SJCRH30 (cell line): ENCODE measurements around the gene VASN. TPM values are rescaled to one million over a fixed set of nuclear protein-coding genes. Genes with fewer than 3 reads are reported as not detected.

Source experiments
- DNase-seq, 2 experiments: peaks; one replicate each; pipeline ENCODE4 v3.0.0-alpha.2; 2015 to 2020
- H3K27ac ChIP-seq: fragments of 250-450 bp; sonication (Bioruptor Pico); 2 replicates; pipeline ENCODE4 v1.5.1; 2020; ENCODE audit warnings: mild to moderate bottlenecking, moderate library complexity
- H3K27me3 ChIP-seq: fragments of 250-450 bp; sonication (Bioruptor Pico); 2 replicates; pipeline ENCODE4 v1.5.1; 2020; ENCODE audit warnings: mild to moderate bottlenecking, moderate library complexity
- H3K36me3 ChIP-seq: fragments of 250-450 bp; sonication (Bioruptor Pico); 2 replicates; pipeline ENCODE4 v1.5.1; 2020; ENCODE audit warnings: mild to moderate bottlenecking, moderate library complexity
- H3K4me1 ChIP-seq: fragments of 250-450 bp; sonication (Bioruptor Pico); 2 replicates; pipeline ENCODE4 v1.5.1; 2020; ENCODE audit warnings: mild to moderate bottlenecking, moderate library complexity
- H3K4me3 ChIP-seq: fragments of 250-450 bp; sonication (Bioruptor Pico); 2 replicates; pipeline ENCODE4 v1.5.1; 2020; ENCODE audit warnings: mild to moderate bottlenecking, moderate library complexity
- H3K9me3 ChIP-seq: fragments of 250-450 bp; sonication (Bioruptor Pico); replicated peaks from 2 replicates; pipeline ENCODE4 v1.5.1; 2020; ENCODE audit warnings: mild to moderate bottlenecking, moderate library complexity
- total RNA-seq: library from RNA; depleted of rRNA; stranded (reverse); fragments of >200 nt; shearing (Covaris generic); gene quantifications from 2 replicates; pipeline ENCODE4 v1.2.3, GENCODE V29; 2014

The VASN gene
- total RNA-seq, 1 experiment from 2014 or later: 0.18 TPM

DNA sequence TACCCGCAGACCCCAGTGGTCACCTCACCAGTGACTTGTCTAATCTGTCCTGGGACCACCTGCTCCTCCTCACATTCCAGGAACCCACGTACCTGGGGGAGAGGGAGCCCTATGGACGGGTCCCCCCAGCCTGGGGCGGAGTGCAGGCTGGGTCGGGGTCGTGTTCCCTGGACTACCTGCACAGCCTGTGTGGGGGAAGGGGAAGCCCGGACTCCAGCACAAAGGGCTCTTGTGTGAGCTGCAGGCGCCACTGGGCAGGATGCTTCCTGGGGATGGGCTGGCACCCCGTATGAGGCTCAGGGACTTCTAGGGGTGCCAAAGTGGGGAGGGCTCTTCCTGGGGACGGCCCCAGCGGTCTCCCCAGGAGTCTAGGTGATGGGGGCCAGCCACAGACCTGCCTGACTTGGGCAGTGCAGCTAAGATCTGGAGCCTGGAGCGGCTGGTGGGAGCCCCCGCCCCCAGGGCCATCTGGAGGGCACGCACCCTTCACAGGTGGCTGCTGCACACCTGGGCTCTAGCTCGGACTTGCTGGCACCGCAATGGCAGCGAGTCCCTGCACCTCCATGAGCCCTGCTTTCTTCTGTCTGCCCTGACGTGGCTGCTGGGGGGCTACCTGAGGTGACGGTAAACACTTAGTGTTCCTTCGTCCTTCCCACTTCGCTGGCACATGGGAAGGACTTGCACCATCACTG, 7.5 kb downstream of the VASN start:
- Histone ChIP-seq H3K36me3 (no peaks in the 10 kb centered on the region), H3K4me3 (no peak overlapping the region), H3K4me1 (peaks cover 6% of the 10 kb centered on the region), H3K27ac (no peak overlapping the region), H3K9me3 (no peaks in the 10 kb centered on the region), H3K27me3 (no peaks in the 10 kb centered on the region)
- no peak for DNase-seq

- H3K36me3 ChIP-seq: no peaks in the 10 kb centered on the region
- H3K4me3 ChIP-seq: no peak overlapping the region
- H3K27ac ChIP-seq: no peak overlapping the region
- H3K9me3 ChIP-seq: no peaks in the 10 kb centered on the region
- no peak for DNase-seq
- no peaks in the 10 kb centered on the region; the same call in 1 of the 2 replicates for H3K4me1 ChIP-seq
- no peaks in the 10 kb centered on the region for H3K27me3 ChIP-seq
These were observed 8.7 kb downstream of the VASN start for GRCh38 chr16:4380119-4381063.

- H3K9me3 ChIP-seq: no peaks in the 10 kb centered on the region
- no peaks in the 10 kb centered on the region; the same call in 1 of the 2 replicates for H3K4me1 ChIP-seq
- H3K4me3 ChIP-seq: no peak overlapping the region
- no peak for DNase-seq
- no peaks in the 10 kb centered on the region for H3K27me3 ChIP-seq
- H3K36me3 ChIP-seq: no peaks in the 10 kb centered on the region
- H3K27ac ChIP-seq: no peak overlapping the region
These were observed 9.7 kb downstream of the VASN start for GRCh38 chr16:4381072-4381934.

GRCh38 chr16:4381935-4382794, 10.5 kb downstream of the VASN start:
- DNase-seq: no peak
- Histone ChIP-seq H3K4me1 (no peaks in the 10 kb centered on the region), H3K36me3 (no peaks in the 10 kb centered on the region), H3K9me3 (no peaks in the 10 kb centered on the region), H3K4me3 (no peak overlapping the region), H3K27me3 (no peaks in the 10 kb centered on the region), H3K27ac (no peak overlapping the region)

DNA sequence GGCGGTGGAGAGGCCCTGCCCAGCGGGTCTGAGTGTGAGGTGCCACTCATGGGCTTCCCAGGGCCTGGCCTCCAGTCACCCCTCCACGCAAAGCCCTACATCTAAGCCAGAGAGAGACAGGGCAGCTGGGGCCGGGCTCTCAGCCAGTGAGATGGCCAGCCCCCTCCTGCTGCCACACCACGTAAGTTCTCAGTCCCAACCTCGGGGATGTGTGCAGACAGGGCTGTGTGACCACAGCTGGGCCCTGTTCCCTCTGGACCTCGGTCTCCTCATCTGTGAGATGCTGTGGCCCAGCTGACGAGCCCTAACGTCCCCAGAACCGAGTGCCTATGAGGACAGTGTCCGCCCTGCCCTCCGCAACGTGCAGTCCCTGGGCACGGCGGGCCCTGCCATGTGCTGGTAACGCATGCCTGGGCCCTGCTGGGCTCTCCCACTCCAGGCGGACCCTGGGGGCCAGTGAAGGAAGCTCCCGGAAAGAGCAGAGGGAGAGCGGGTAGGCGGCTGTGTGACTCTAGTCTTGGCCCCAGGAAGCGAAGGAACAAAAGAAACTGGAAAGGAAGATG, 11.2 kb downstream of the VASN start:
- H3K27me3 ChIP-seq: no peaks in the 10 kb centered on the region
- H3K36me3 ChIP-seq: no peaks in the 10 kb centered on the region
- no peak overlapping the region for H3K27ac ChIP-seq
- no peak for DNase-seq
- no peak overlapping the region for H3K4me3 ChIP-seq
- H3K4me1 ChIP-seq: peaks cover 3% of the 10 kb centered on the region; the same call in 1 of the 2 replicates
- H3K9me3 ChIP-seq: no peaks in the 10 kb centered on the region

GRCh38 chr16:4383591-4384444, 12.2 kb downstream of the VASN start:
- H3K27ac ChIP-seq: no peak overlapping the region
- no peak for DNase-seq
- H3K27me3 ChIP-seq: no peaks in the 10 kb centered on the region
- H3K4me3 ChIP-seq: no peak overlapping the region
- peaks cover 11% of the 10 kb centered on the region; the same call in 1 of the 2 replicates for H3K4me1 ChIP-seq
- no peaks in the 10 kb centered on the region for H3K9me3 ChIP-seq
- no peaks in the 10 kb centered on the region for H3K36me3 ChIP-seq

DNA sequence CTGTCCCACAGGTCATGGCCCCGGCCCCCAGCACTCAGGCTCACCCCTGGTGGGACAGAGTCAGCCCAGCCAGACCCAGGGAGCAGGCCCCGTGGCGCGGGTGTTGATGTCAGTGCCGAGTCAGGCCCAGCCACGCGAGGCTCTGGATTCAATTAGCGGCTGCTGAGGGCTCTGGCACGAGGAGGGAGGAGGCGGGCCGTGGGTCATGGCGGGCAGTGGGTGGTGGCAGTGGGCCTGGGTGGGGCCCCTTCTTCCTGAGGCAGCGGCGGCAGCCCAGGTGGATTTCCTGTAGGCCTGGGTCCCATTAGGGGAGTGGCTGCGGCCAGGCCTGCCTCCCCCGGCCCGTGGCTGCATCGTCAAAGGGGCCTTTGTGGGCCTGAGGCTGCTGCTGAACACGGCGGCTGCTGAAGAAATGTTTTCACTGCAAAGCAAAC, 12.9 kb downstream of the VASN start:
- Histone ChIP-seq H3K36me3 (no peaks in the 10 kb centered on the region), H3K27ac (no peak overlapping the region), H3K27me3 (no peaks in the 10 kb centered on the region), H3K9me3 (no peaks in the 10 kb centered on the region), H3K4me1 (peaks cover 18% of the 10 kb centered on the region), H3K4me3 (no peak overlapping the region)
- no peak for DNase-seq

DNA sequence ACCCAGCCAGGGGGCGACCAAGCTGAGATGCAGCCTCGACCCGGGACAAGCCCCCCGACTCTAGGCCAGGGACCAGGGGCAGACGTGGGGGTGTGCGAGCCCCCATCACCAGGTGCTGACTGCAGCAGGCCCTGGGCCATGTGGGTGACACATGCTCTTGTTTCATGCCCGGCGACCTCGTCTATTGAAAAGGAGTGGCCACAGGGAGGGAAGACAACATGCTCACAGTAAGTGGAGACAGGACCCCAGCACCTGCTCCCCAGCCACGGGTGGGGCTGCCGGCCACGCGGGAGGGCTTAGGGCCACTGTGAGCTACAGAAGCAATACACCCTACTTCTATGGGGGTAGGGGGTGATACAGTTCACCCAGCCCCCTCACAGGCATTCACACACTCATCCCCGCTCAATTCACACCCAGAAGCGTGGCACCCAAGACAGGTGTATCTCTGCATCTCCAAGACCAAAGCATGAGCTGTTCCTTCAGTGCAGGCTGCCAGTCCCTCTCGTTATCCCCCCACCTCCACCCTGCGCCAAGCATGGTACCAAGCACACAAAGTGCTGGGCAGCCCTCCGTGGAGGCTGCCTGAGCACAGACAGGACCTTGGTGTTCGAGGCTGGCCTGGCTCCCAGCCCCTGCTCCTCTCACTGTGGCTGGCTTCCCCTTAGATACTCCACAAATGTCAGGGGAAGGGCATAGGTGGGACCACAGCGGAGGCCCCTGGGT, 13.6 kb downstream of the VASN start:
- DNase-seq: no peak
- Histone ChIP-seq H3K4me3 (no peak overlapping the region), H3K27me3 (no peaks in the 10 kb centered on the region), H3K9me3 (no peaks in the 10 kb centered on the region), H3K27ac (no peak overlapping the region), H3K36me3 (no peaks in the 10 kb centered on the region; the same call in 1 of the 2 replicates), H3K4me1 (peaks cover 23% of the 10 kb centered on the region)

GRCh38 chr16:4385789-4386450, 14.3 kb downstream of the VASN start:
- Histone ChIP-seq H3K9me3 (no peaks in the 10 kb centered on the region), H3K27me3 (no peaks in the 10 kb centered on the region), H3K36me3 (no peaks in the 10 kb centered on the region; the same call in 1 of the 2 replicates), H3K4me3 (no peak overlapping the region), H3K27ac (no peak overlapping the region), H3K4me1 (peaks cover 26% of the 10 kb centered on the region)
- no peak for DNase-seq

GRCh38 chr16:4386451-4386805, 14.8 kb downstream of the VASN start:
- DNase-seq: no peak
- peaks cover 26% of the 10 kb centered on the region for H3K4me1 ChIP-seq
- H3K9me3 ChIP-seq: no peaks in the 10 kb centered on the region
- no peaks in the 10 kb centered on the region for H3K27me3 ChIP-seq
- H3K36me3 ChIP-seq: no peaks in the 10 kb centered on the region; the same call in 1 of the 2 replicates
- no peak overlapping the region for H3K4me3 ChIP-seq
- H3K27ac ChIP-seq: no peak overlapping the region

- H3K27me3 ChIP-seq: no peaks in the 10 kb centered on the region
- no peaks in the 10 kb centered on the region for H3K9me3 ChIP-seq
- no peak overlapping the region for H3K27ac ChIP-seq
- no peaks in the 10 kb centered on the region; the same call in 1 of the 2 replicates for H3K36me3 ChIP-seq
- no peak for DNase-seq
- peaks cover 26% of the 10 kb centered on the region for H3K4me1 ChIP-seq
- no peak overlapping the region for H3K4me3 ChIP-seq
These were observed 15.4 kb downstream of the VASN start for GRCh38 chr16:4386951-4387565.

DNA sequence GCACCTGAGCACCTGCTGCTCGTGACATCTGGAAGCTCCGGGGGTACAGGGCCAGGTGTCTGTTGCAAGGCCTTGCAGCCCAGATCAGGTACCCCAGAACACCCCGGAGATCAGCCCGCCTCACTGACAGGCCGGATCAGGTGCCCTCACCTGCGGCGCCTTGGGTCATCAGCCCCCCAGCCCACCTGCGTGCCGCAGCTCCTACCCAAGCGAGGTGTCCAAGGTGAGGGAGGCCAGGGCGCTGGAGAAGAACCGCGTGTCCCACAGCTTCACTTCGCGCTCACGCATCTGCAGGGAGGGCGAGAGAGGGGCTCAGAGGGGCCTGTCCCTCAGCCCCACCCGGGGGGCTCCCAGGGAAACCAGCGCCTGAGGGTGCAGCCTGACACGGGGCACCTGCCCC, 16.1 kb downstream of the VASN start:
- peak overlapping the region; percentile 84 for H3K27ac ChIP-seq
- peaks cover 27% of the 10 kb centered on the region for H3K4me1 ChIP-seq
- H3K27me3 ChIP-seq: no peaks in the 10 kb centered on the region
- H3K4me3 ChIP-seq: no peak overlapping the region
- no peaks in the 10 kb centered on the region for H3K9me3 ChIP-seq
- DNase-seq: no peak
- no peaks in the 10 kb centered on the region; the same call in 1 of the 2 replicates for H3K36me3 ChIP-seq
